ENCODE measurements around the gene PAN2. TPM values are rescaled to one million over a fixed set of nuclear protein-coding genes. Genes with fewer than 3 reads are reported as not detected.

The PAN2 gene
- total and polyA plus RNA-seq, 12 donors, result 19.6 to 124 (median 69.6) TPM

DNA sequence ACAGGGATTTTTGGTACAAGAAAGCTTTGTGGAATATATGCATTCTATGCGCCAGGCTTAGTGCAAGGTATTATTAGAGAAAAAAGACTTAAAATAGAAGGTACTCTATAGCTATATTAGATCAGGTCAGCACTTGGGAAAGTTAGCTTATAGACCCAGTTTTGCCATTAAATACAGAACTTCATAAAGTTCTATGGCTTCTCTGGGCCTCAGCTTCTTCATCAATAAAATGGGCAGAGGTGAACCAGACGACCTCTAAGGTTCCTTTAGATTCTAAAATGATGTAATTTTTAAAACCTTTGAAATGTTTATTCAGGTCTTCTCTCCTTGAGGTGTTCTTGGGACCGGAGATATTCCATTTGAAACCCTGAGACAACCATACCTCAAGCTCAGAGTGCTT is 25.1 kb downstream of the PAN2 start:
- Histone ChIP-seq H3K4me3 (no peak overlapping the region), H3K36me3 (replicated peaks in 1 of 2) (peaks cover 0 to 57% of the 10 kb centered on the region in 2 donors), H3K4me1 (replicated peaks in 1 of 2) (no peaks in the 10 kb centered on the region), H3K9me3 (replicated peaks in 1 of 3) (no peaks in the 10 kb centered on the region), H3K27me3 (no peaks in the 10 kb centered on the region), H3K27ac (no peak overlapping the region)
- intact Hi-C loops (cut with DNase I), result no loop called here
- DNase-seq, result no peak
- TF ChIP-seq POLR2A (IDR thresholded peaks at IDR 0.05), result no peak
- TF ChIP-seq, protein P1, sequence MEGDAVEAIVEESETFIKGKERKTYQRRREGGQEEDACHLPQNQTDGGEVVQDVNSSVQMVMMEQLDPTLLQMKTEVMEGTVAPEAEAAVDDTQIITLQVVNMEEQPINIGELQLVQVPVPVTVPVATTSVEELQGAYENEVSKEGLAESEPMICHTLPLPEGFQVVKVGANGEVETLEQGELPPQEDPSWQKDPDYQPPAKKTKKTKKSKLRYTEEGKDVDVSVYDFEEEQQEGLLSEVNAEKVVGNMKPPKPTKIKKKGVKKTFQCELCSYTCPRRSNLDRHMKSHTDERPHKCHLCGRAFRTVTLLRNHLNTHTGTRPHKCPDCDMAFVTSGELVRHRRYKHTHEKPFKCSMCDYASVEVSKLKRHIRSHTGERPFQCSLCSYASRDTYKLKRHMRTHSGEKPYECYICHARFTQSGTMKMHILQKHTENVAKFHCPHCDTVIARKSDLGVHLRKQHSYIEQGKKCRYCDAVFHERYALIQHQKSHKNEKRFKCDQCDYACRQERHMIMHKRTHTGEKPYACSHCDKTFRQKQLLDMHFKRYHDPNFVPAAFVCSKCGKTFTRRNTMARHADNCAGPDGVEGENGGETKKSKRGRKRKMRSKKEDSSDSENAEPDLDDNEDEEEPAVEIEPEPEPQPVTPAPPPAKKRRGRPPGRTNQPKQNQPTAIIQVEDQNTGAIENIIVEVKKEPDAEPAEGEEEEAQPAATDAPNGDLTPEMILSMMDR (IDR thresholded peaks at IDR 0.05), result no peak
- 87 to 93% (median 91%) methylated on average over 3 of the region's 3 CpGs for WGBS, 4 donors

DNA sequence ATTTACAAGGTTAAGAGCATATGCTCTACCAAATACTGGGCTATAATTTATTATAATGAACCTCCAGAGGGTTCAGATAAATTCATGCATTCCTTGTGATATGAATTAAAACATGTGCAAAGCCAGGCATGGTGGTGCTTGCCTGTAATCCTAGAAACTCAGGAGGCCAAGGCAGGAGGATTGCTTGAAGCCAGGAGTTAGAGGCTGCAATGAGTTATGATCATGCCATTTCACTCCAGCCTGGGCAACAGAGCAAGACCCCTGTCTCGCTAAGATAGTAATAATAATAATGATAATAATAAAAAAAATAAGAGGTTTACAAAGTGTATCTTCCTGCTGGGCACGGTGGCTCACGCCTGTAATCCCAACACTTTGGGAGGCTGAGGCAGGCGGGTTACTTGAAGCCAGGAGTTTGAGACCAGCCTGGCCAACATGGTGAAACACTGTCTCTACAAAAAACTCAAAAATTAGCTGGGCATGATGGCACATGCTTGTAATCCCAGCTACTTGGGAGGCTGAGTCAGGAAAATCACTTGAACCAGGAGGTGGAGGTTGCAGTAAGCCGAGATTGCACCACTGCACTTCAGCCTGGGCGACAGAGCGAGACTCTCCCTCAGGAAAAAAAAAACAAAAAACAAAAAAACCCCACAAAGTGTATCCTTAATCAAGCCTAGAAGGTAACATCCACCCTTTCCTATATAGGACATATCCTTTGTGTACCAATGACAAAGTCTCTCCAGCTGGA is 26.4 kb downstream of the PAN2 start:
- WGBS, 4 donors, result 95 to 97% (median 96%) methylated on average over 7 of the region's 7 CpGs
- H3K27me3 ChIP-seq, result no peaks in the 10 kb centered on the region
- no peak for TF ChIP-seq POLR2A (IDR thresholded peaks at IDR 0.05)
- TF ChIP-seq, protein P1 (IDR thresholded peaks at IDR 0.05), result no peak
- DNase-seq, result no peak
- peaks cover 0 to 8% of the 10 kb centered on the region in 2 donors for H3K4me1 ChIP-seq (replicated peaks in 1 of 2)
- no peaks in the 10 kb centered on the region for H3K9me3 ChIP-seq (replicated peaks in 1 of 3)
- intact Hi-C loops (cut with DNase I), result no loop called here
- no peak overlapping the region for H3K27ac ChIP-seq
- peaks cover 0 to 50% of the 10 kb centered on the region in 2 donors for H3K36me3 ChIP-seq (replicated peaks in 1 of 2)
- no peak overlapping the region for H3K4me3 ChIP-seq

DNA sequence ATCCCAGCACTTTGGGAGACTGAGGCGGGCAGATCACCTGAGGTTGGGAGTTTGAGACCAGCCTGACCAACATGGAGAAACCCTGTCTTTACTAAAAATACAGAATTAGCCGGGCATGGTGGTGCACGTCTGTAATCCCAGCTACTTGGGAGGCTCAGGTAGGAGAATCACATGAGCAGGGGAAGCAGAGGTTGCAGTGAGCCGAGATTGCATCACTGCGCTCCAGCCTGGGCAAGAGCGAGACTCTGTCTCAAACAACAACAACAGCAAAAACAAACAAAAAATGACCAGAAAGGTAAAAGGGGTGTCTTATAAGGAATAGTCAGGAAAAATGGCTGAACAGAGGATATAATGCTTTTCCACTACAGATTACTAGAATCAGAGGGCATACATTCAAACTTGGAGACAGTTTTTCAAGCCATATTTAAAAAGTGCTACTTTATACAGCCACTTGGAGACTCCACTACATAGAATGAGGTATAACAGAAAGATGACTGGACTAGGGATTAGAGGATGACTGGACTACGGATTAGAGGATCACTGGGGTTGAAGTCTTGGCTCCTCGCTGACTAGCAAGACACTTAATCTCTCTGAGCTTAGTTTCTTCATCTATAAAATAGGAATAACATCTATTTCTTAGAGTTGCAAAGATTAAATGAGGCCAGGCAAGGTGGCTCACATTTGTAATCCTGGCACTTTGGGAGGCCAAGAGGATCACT is 28.8 kb downstream of the PAN2 start:
- Histone ChIP-seq H3K9me3 (replicated peaks in 1 of 3) (no peaks in the 10 kb centered on the region), H3K27ac (no peak overlapping the region), H3K4me3 (no peak overlapping the region), H3K36me3 (replicated peaks in 1 of 2) (peaks cover 0 to 31% of the 10 kb centered on the region in 2 donors), H3K4me1 (replicated peaks in 1 of 2) (peaks cover 16 to 27% of the 10 kb centered on the region in 2 donors), H3K27me3 (no peaks in the 10 kb centered on the region)
- TF ChIP-seq, protein P1 (IDR thresholded peaks at IDR 0.05), result no peak
- no peak for TF ChIP-seq POLR2A (IDR thresholded peaks at IDR 0.05)
- intact Hi-C loops (cut with DNase I), result no loop called here
- WGBS, 4 donors, result 92 to 93% (median 93%) methylated on average over 8 of the region's 8 CpGs
- no peak for DNase-seq

DNA sequence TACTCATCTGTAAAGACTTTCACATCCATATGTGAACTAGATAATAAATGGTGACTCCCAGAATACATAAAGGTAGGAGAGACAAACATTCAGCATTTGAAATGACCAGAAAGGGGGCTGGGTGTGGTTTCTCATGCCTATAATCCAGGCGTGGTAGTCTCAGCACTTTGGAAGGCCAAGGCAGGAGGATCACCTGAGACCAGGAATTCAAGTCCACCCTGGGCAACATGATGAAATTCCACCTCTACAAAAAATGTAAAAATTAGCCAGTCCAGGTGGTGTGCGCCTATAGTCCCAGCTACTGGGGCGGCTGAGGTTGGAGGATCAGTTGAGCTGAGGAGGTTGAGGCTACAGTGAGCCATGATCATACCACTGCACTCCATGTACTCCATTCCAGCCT is 29.5 kb downstream of the PAN2 start:
- H3K4me3 ChIP-seq, result no peak overlapping the region
- intact Hi-C loops (cut with DNase I), result no loop called here
- TF ChIP-seq POLR2A (IDR thresholded peaks at IDR 0.05), result no peak
- TF ChIP-seq, protein P1 (IDR thresholded peaks at IDR 0.05), result no peak
- H3K4me1 ChIP-seq (replicated peaks in 1 of 2), result peaks cover 18 to 29% of the 10 kb centered on the region in 2 donors
- H3K27me3 ChIP-seq, result no peaks in the 10 kb centered on the region
- WGBS, 4 donors, result 89 to 100% (median 90%) methylated on average over 3 of the region's 3 CpGs
- no peak overlapping the region for H3K27ac ChIP-seq
- no peaks in the 10 kb centered on the region for H3K9me3 ChIP-seq (replicated peaks in 1 of 3)
- DNase-seq, result no peak
- H3K36me3 ChIP-seq (replicated peaks in 1 of 2), result peaks cover 0 to 24% of the 10 kb centered on the region in 2 donors
